Heart left ventricle (tissue), 16 donors: Measurements from ENCODE around the gene P2RX2. TPM values are rescaled to one million over a fixed set of nuclear protein-coding genes. Genes with fewer than 3 reads are reported as not detected.

ENCODE experiments used
- ATAC-seq, 4 donors: fragments of 200-7000 bp; cut with Tn5 transposase; one replicate each; pipeline ENCODE4 v1.9.1; 2020 to 2022; ENCODE audit warnings: moderate library complexity in 4 of 4, mild to moderate bottlenecking in 3 of 4, moderate number of reproducible peaks in 1 of 4
- DNase-seq, 5 donors: peaks; one replicate each; pipeline ENCODE4 v3.0.0-alpha.2; 2020
- H3K27ac ChIP-seq, 12 donors: fragments of 200-600 bp; sonication (generic) in 4 of 12; one replicate each; pipeline versions ENCODE4 v1.5.0 to v1.8.0; 2016 to 2022; ENCODE audit warnings: mild to moderate bottlenecking in 2 of 12
- H3K27me3 ChIP-seq, 9 donors: fragments of 200-600 bp; sonication (generic) in 2 of 9; one replicate each; pipeline versions ENCODE4 v1.5.1 to v1.8.0; 2016 to 2022; ENCODE audit warnings: mild to moderate bottlenecking in 3 of 9
- H3K36me3 ChIP-seq, 9 donors: fragments of 200-600 bp; sonication (generic) in 2 of 9; one replicate each; pipeline versions ENCODE4 v1.5.0 to v1.8.0; 2018 to 2022; ENCODE audit warnings: mild to moderate bottlenecking in 2 of 9
- H3K4me1 ChIP-seq, 12 donors: fragments of 200-600 bp; sonication (generic) in 4 of 12; one replicate each; pipeline versions ENCODE4 v1.5.0 to v1.8.0; 2016 to 2022; ENCODE audit warnings: mild to moderate bottlenecking in 3 of 12
- H3K4me3 ChIP-seq, 12 donors: fragments of 200-600 bp; sonication (generic) in 4 of 12; one replicate each; pipeline versions ENCODE4 v1.5.0 to v1.8.0; 2017 to 2022; ENCODE audit warnings: mild to moderate bottlenecking in 9 of 12, moderate library complexity in 4 of 12
- H3K9me3 ChIP-seq, 12 donors: fragments of 200-600 bp; sonication (generic) in 4 of 12; one replicate each; pipeline versions ENCODE4 v1.5.0 to v1.8.0; 2016 to 2022; ENCODE audit warnings: mild to moderate bottlenecking in 1 of 12
- POLR2A ChIP-seq, 2 donors: fragments of 450-650 bp; IDR thresholded peaks; one replicate each; pipeline ENCODE4 v1.6.1; 2017; ENCODE audit warnings: antibody characterized with exemption in 2 of 2, mild to moderate bottlenecking in 2 of 2, moderate library complexity in 2 of 2
- WGBS, 4 donors: extraction: QIAGEN DNeasy Blood & Tissue Kit in 2 of 4; methylation state at CpG; one replicate each; pipeline versions ENCODE4 v1.1.5 to v1.1.7; 2013 to 2018; 5-methylcytosine and 5-hydroxymethylcytosine counted together
- intact Hi-C, 10 donors: fragments of 100-400 bp; cut with DNase I; formaldehyde crosslinking; loops; one replicate each; pipeline versions ENCODE4 v1.11.1 to v1.14.2; 2022
- polyA plus RNA-seq, 2 donors: library from polyadenylated mRNA; stranded (reverse); fragments of 200-250 nt; gene quantifications; one replicate each; pipeline ENCODE4 v1.2.3, GENCODE V29; 2013
- total RNA-seq, 9 donors: library from RNA; depleted of rRNA in 2 of 9; stranded (reverse); fragments of >200 nt in 2 of 9; fragmentation: NEBNext Ultra II Directional in 3 of 9; extraction: Animal tissue kit (Norgen Biotek cat#: 25700) in 3 of 9; gene quantifications; one replicate each; pipeline versions ENCODE4 v1.1.0 to v1.2.4, GENCODE V29; 2016 to 2023
- TF ChIP-seq, protein P1 (sequence below), 12 donors: fragments of 200-600 bp; sonication (generic) in 4 of 12; IDR thresholded peaks; one replicate each; pipeline versions ENCODE4 v1.5.0 to v1.8.0; 2018 to 2022; ENCODE audit warnings: antibody characterized with exemption in 12 of 12, mild to moderate bottlenecking in 5 of 12
- donor health status: ischemic (EF 13 %, LVEDD 7.1; RV severe dilation, severe dysfunction).
- donor health status: healthy with polysubstance abuse.
- donor health status: DM: no; HTN: yes; CAD: no.
- donor health status: DM: no; HTN: no; CAD: no.
- donor health status: ischemic (EF 25% LVEDD 6.9; RV normal size, moderate dysfunction).
- donor health status: ischemic (EF 25% LVEDD 5.7; RV mildly dilated, moderate dysfunction).
- donor health status: healthy.
- donor health status: DM: yes; HTN: yes; CAD: no.
- donor health status: ischemic (EF 35%, LVEDD 5.7; RV mildly dilated, moderate dysfunction).
- donor health status: nonischemic (EF 11% LVEDD 7.7; RV severe dilation, severe dysfunction).
- donor health status: DM: yes; HTN: yes; CAD: no.
- donor health status: PGD.
- donor health status: ischemic (EF 29% LVEDD 5.4; RV normal size, mild dysfunction).
- donor health status: nonischemic (EF 23%, LVEDD 6.1; RV moderate dilation, normal function).

Gene P2RX2
- total and polyA plus RNA-seq, 11 donors, result not detected

- intact Hi-C loops, result no loop called here
- Histone ChIP-seq H3K36me3 (no peaks in the 10 kb centered on the region), H3K9me3 (no peaks in the 10 kb centered on the region), H3K4me1 (peaks cover 0 to 36% (median 14%) of the 10 kb centered on the region in 12 donors), H3K27ac (peak overlapping the region; percentile 51 to 87 (median 74)), H3K27me3 (peaks cover 3 to 67% (median 33%) of the 10 kb centered on the region in 9 donors), H3K4me3 (peak overlapping the region; percentile 31 to 62 (median 56))
- WGBS, 4 donors, result 18 to 47% (median 29%) methylated on average over 22 to 26 of the region's 26 CpGs
- DNase-seq (peak; percentile 66 to 84 (median 74)), ATAC-seq (peak; percentile 44 to 75 (median 58))
- TF ChIP-seq, protein P1, sequence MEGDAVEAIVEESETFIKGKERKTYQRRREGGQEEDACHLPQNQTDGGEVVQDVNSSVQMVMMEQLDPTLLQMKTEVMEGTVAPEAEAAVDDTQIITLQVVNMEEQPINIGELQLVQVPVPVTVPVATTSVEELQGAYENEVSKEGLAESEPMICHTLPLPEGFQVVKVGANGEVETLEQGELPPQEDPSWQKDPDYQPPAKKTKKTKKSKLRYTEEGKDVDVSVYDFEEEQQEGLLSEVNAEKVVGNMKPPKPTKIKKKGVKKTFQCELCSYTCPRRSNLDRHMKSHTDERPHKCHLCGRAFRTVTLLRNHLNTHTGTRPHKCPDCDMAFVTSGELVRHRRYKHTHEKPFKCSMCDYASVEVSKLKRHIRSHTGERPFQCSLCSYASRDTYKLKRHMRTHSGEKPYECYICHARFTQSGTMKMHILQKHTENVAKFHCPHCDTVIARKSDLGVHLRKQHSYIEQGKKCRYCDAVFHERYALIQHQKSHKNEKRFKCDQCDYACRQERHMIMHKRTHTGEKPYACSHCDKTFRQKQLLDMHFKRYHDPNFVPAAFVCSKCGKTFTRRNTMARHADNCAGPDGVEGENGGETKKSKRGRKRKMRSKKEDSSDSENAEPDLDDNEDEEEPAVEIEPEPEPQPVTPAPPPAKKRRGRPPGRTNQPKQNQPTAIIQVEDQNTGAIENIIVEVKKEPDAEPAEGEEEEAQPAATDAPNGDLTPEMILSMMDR (IDR thresholded peaks at IDR 0.05), result no peak
- no peak for TF ChIP-seq POLR2A (IDR thresholded peaks at IDR 0.05)
Measured at GRCh38 chr12:132604151-132604618, 14.4 kb upstream of the P2RX2 start.

- H3K27ac ChIP-seq, result no peak overlapping the region
- 77 to 85% (median 81%) methylated on average over 16 of the region's 16 CpGs for WGBS, 4 donors
- peaks cover 0 to 36% (median 15%) of the 10 kb centered on the region in 12 donors for H3K4me1 ChIP-seq
- ATAC-seq, result no peak
- no peak for TF ChIP-seq POLR2A (IDR thresholded peaks at IDR 0.05)
- TF ChIP-seq, protein P1 (IDR thresholded peaks at IDR 0.05), result no peak
- no peaks in the 10 kb centered on the region for H3K9me3 ChIP-seq
- H3K4me3 ChIP-seq, result peak overlapping the region in 7 of 12 donors; percentile 39 to 62 (median 55)
- H3K36me3 ChIP-seq, result no peaks in the 10 kb centered on the region
- no peak for DNase-seq
- H3K27me3 ChIP-seq, result peaks cover 4 to 73% (median 37%) of the 10 kb centered on the region in 9 donors
- intact Hi-C loops, result no loop called here
Measured at GRCh38 chr12:132604668-132605441, 13.7 kb upstream of the P2RX2 start.

- Histone ChIP-seq H3K27ac (no peak overlapping the region), H3K27me3 (peaks cover 4 to 82% (median 47%) of the 10 kb centered on the region in 9 donors), H3K4me1 (peaks cover 0 to 36% (median 13%) of the 10 kb centered on the region in 12 donors), H3K36me3 (no peaks in the 10 kb centered on the region), H3K4me3 (no peak overlapping the region), H3K9me3 (no peaks in the 10 kb centered on the region)
- ATAC-seq, result no peak
- TF ChIP-seq, protein P1 (IDR thresholded peaks at IDR 0.05), result no peak
- TF ChIP-seq POLR2A (IDR thresholded peaks at IDR 0.05), result no peak
- intact Hi-C loops, result no loop called here
- 74 to 82% (median 81%) methylated on average over 16 to 18 of the region's 18 CpGs for WGBS, 4 donors
- peak in 1 of 5 donors; percentile 48 for DNase-seq
Measured at GRCh38 chr12:132605892-132606291, 12.7 kb upstream of the P2RX2 start.

DNA sequence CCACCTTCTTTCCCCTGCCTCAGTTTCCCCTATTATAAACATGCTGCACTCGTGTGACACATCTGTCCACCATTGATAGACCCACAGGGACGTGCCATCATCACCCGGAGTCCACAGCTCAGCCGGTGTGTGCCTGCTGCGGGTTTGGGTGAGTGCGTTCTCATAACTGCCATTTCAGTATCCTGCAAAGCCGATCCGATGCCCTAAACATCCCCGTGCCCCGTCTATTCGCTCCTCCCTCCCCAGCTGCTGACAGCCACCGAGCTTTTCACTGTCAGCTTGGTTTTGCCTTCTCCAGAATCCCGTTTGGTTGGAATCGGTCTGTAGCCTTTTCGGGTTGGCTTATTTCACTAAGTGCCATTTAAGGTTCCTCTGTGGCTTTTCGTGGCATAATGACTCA, 12.1 kb upstream of the P2RX2 start:
- Histone ChIP-seq H3K36me3 (no peaks in the 10 kb centered on the region), H3K4me3 (no peak overlapping the region), H3K27ac (no peak overlapping the region), H3K27me3 (peaks cover 4 to 82% (median 47%) of the 10 kb centered on the region in 9 donors), H3K9me3 (peaks cover 0 to 3% (median 0%) of the 10 kb centered on the region in 12 donors), H3K4me1 (peaks cover 0 to 35% (median 10%) of the 10 kb centered on the region in 12 donors)
- intact Hi-C loops, result no loop called here
- no peak for TF ChIP-seq POLR2A (IDR thresholded peaks at IDR 0.05)
- TF ChIP-seq, protein P1 (IDR thresholded peaks at IDR 0.05), result no peak
- WGBS, 4 donors, result 71 to 82% (median 73%) methylated on average over 16 of the region's 16 CpGs
- no peak for DNase-seq
- no peak for ATAC-seq
